NCI-H748 (cell line): Measurements from ENCODE around the gene ST3GAL5.
A peak's percentile ranks its signal among the peaks of the same experiment; 100 is the strongest.
"Not testable (repeated sequence)": the region's sequence is repeated elsewhere in the genome, so short reads cannot be mapped to it uniquely, and the experiment has no call there.

Experiments
- DNase-seq: peaks from one replicate; lab custom pipeline; 2025; ENCODE audit not compliant: unreplicated experiment; lab: John Stamatoyannopoulos, UW

Gene ST3GAL5

DNA sequence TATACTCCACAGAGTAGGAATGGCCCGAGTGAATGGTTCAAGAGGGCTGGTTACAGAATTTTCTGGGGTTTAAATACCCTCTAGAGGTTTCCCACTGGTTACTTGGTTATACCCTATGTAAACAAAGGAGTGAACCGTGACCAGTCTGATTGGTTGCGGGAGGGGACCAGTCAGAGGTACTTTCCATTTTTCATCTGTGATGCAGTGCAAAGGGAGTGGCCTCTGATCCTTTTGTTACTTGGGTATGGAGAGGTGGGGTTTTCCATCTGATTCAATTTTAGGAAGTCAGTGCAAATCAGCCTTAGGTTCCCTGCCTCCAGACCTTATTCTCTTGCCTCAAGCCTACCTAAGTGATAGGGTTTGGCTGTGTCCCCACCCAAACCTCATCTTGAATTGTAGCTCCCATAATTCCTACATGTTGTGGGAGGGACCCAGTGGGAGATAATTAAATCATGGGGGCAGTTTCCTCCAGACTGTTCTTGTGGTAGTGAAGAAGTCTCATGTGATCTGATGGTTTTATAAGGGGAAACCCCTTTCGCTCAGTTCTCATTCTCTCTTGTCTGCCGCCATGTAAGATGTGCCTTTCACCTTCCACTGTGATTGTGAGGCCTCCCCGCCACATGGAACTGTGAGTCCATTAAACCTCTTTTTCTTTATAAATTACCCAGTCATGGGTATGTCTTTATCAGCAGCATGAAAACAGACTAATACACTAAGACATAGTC, 5.9 kb upstream of the ST3GAL5 start:
- DNase-seq: not testable (repeated sequence)

DNA sequence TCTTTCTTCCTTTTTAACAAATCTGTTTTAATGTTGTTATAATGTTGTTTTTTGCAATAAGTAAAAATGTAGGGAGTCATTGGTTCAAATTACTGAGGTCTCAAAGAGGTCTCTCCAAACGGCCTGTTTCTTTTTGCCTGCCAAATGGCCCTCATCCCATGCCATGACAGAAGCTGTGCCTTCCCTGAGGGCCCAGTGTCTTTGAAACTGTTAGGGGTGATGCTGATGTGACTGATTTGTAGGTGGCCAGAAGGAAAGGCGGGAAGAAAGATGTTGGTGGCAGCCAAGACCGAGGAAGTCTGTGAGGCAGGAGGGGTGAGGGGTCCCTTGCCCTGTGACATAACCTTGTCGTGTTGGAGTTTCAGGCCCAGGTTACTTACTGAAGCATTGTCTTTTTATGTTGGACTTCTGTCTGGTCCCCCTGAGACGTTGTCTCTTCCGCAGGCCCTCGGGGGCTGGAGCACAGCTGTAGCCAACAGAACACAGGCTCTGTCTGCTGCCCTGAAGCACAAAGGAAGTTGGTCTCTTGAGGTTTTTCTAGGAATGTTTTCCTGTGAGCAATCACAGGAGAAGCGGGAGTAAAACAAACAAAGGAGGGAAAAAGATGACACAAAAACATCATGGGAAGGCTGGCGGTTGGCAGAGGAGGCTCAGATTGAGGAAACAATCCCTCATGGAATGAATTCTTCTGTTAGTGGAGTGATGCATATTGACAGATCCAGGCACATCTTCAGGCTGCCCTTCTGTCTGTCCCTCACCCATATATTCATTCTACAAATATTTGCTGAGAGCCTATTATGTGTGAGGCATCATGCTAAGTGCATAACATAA, 4.9 kb upstream of the ST3GAL5 start:
- DNase-seq: no peak

DNA sequence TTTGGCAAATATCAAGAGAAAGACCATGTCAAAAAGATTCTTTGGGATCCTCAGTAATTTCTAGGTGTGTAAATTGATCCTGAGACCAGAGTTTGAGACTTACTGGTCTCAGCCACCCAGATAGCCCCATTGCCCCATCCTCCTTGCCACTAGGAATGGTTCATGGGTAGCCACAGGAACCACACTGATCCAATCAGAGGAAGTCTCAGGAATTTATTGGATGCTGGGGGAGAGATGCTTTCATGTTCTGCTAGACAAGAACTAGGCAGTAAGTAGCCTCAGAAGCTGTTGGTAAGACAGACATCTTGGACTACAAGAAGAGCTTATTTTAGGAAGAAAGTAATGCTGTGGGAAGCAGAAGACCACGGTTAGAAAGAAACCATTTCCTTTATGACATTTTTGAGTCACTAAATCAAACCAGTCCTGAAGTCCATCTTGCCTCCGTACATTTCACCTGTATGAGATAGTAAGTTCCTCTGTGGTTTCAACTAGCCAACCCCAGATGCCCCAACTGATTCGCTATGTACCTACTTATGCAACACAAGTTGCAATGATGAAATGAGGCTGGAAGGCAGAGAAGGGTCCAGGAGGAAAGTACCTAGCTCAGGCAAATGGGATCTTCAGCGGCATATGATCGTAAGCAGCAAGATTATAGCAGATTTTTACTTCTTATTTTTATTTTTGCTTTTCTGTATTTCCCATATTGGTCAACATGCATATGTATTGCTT, 3.6 kb upstream of the ST3GAL5 start:
- no peak for DNase-seq

DNA sequence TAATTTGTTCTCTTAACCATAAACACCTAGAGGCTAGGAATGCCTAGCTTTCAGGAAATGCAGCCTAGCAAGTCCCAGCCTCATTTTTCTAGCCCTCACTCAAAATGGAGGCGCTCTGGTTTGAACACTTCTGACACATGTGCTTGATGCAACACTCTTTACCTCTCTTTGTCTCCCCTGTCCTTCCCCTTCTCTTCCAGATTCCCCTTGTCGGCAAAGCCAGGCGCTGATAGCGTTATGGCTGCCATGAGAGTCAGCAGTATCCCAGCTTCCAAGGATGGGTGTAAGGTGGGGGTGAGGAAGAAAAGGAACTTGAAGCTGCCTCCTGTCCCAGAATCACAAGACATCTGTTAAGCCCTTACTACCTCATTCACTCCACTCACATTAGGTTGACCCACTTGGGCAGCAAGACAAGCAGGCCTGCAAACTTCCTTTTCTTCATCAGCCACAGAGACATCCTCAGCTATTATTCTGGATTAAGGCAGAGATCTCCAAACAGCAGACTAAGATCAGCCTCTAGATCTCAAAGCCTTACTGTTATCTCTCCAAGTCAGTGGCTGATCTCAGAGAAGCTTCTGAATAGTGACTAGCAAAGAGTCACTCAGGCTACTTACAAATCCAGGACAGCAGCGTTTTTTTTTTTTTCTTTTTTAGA, 1.9 kb upstream of the ST3GAL5 start:
- DNase-seq: no peak

DNA sequence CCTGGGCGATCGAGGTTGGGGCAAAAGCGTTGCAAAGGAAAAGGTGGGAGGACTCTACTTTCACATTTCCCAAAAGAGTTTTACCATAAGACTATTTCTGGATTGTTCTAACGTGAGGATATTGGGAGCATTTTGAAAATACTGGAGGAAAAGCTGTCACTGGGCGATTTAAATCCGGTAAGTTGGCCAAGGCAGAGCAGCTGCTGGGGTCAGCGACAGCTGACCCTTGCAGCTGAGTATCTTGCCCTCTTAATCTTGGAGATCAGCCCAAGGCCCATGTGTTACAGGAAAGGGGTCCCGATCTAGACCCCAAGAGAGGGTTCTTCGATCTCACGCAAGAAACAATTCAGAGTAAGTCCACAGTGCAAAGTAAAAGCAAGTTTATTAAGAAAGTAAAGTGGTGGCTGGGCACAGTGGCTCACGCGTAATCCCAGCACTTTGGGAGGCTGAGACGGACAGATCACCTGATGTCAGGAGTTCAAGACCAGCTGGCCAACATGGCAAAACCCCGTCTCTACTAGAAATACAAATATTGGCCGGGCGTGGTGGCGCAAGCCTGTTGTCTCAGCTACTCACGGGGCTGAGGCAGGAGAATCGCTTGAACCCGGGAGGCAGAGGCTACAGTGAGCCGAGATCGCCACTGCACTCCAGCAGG, 964 bp upstream of the ST3GAL5 start:
- DNase-seq: peak; percentile 1

DNA sequence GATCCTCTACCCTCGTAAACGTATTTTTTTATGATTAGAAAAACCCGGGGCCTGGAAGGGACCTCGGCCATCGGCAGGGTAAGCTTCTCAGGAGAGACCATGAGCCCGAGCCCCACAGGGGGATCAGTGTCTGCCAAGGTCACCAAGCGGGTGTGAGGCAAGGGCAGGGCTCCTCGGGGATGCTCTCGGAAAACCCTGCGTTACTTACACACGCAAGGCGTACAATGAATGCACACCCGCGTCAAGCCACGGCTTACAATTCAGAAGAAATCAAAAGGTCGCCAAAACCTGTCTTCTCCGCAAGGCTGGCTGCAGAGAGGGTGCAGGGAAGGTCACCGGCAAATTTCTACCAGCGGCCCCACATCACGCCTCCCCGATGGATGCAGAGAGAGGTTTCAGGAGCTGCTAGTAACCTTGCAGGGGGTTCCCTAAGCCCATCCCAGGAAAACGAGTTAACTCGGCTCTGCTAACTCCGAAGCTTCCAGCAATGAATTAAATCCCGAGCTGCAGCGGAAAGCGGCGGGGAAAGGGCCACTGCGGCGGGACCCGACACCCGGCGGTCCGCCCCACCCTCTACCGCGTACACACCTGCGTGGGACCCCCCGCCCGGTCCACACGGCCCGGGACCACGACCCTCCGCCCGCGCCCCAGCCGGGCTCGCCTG, 638 bp downstream of the ST3GAL5 start:
- DNase-seq: peak; percentile 53

DNA sequence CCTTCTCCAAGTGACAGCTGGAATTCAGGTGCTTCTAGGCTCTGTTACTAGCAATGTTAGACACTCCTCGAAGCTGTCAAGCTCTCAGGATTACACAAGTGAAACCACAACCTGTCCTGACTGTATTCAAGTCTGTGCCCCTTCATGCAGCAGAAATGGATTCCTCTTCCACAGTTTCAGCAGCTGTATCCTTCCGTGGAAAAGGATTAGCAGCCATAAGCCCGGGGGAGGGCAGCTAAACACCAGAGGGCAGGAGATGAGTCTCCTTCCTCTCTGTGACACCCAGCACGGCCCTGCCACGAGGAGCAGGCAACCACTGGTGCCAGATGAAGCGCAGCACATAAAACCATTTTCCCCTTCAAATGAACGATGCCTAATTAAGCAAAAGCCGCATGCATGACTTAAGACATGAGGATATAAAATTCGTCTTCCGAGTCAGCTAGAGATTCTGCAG, 1.2 kb downstream of the ST3GAL5 start:
- peak; percentile 22 for DNase-seq

DNA sequence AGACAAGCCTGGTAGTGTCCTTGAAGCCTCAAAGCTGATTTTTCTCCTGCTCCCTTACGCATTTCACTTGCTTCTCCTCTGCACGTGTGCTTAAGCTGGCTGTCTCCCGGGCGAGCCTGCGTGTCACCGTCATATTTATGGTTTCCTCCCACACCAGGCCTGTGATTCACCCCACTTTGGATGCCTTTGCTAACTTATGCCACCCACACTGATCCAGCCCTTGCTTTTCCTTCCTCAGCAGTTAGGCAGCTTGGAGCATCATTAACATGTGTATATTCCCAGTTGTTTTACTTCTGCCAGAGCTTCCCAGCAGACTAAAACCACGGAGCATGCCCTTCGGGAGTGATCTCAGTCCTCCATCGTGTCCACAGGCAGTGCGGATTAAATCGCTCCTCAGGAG, 2.2 kb downstream of the ST3GAL5 start:
- no peak for DNase-seq

DNA sequence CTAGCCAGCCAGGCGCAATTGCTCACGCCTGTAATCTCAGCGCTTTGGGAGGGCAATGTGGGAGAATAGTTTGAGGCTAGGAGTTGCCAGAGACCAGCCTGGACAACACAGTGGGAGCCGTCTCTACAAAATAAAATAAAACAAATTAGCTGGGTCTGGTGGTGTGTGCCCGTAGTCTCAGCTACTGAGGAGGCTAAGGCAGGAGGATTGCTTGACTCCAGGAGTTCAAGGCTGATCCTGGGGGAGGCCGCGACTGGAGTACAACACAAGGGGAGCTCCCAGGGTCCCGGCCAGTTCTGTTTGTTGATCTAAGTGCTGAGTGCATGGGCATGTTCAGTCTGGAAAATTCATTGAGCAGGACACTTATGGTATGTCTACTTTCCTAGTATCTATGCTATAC, 2.6 kb downstream of the ST3GAL5 start:
- no peak for DNase-seq

DNA sequence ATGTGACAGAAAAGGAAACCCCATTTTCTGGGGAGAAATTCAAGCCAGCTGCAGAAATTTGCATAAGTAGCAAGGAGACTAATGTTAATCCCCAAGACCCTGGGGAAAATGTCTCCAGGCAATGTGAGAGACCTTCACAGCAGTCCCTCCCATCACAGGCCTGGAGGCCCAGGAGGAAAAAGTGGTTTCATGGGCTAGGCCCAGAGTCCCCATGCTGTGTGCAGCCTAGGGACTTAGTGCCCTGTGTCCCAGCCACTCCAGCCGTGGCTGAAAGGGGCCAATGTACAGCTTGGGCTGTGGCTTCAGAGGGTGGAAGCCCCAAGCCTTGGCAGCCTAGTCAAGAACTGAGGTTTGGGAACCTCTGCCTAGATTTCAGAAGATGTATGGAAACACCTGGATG, 7.0 kb downstream of the ST3GAL5 start:
- DNase-seq: not testable (repeated sequence)

DNA sequence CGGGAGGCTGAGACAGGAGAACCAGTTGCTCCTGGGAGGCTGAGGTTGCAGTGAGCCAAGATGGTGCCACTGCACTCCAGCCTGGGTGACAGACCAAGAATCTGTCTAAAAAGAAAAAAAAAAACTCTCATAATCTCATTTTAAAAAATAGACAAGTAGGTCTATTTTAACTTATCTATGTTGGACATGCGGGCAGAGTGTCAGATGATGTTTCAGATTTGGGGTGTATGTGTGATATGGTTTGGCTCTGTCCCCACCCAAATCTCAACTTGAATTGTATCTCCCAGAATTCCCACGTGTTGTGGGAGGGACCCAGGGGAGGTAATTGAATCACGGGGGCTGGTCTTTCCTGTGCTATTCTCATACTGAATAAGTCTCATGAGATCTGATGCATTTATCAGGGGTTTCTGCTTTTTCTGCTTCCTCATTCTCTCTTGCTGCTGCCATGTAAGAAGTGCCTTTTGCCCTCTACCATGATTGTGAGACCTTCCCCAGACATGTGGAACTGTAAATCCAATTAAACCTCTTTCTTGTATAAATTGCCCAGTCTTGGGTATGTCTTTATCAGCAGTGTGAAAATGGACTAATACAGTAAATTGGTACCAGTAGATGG, 8.0 kb downstream of the ST3GAL5 start:
- not testable (repeated sequence) for DNase-seq

DNA sequence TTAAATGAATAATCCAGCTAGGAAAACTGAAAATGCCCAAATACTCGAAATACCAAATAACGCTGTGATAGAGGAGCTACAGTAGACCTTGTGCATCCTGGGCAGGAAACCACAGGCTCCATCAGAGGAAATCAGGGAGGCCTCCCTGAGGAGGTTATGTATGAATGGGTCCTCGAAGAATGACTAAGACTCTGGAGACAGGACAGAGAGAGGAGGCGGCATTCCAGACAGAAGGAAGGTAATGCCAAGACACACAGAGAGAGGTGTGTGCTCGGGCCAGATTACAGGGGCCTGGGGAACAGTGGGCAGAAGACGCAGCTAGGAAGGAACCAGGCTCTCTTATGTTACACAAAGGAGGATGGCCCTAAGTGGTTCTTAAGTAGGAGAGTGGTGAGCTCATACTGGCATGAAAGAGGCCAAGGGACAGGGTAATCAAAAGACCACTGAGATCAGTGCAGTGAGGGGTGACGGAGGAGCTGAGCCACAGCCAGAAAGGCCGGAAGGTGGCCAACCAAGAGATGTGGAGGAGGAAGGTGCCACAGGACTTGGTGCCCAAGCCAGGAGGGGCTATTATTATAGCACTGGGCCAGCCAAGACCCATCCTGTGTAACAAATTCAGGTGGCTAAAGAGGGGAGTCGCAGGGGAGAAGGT, 9.9 kb downstream of the ST3GAL5 start:
- no peak for DNase-seq

DNA sequence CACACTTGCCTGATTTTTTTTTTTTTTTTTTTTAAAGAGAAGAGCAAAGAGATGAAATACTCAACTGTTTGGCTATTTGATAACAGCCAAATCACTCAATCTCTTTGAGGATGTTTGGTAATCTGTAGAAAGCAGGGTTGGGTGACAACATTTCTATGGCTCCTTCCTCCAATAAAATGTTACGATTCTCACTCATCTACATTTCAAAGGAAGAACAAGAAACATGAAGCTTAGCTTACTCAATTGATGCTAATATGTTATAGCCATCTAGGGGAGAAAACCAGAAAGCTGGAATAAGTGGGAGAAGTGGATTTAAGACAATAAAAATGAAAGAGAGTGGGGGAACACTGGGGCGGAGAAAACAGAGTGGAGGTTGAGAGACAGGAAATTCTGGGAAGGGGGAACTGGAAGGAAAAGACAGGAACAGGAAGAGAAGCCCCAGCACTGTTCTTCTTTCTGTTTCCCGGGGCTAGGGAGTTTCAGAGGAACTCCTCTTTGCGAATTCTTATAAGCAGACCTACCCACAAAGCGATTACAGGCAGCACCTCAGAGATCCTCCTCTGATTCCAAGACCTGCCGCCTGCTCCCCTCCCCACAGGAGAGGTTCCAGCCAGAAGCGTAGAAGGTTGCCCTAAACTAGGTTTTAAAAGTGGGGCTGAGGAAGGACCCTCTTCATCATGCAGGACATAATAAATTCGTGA, 13.3 kb downstream of the ST3GAL5 start:
- no peak for DNase-seq

DNA sequence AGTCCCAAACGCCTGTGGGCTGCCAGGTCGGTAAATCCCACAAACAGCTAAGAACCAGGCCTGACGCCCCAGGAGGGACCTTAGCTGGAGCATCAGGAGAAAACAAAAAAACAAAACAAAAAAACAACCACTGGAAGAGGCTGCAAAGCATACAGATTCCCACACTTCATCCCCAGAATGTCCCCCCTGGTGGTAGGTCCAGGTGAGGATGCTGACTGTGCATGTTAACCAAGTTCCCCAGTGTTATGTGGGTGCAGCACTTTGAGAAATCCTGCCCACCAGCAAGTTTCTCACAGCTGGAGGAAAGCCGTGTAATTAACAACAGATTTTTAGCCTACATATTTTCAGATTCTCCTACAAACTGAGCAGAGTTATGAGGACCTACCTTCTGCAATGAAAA, 15.1 kb downstream of the ST3GAL5 start:
- DNase-seq: no peak

DNA sequence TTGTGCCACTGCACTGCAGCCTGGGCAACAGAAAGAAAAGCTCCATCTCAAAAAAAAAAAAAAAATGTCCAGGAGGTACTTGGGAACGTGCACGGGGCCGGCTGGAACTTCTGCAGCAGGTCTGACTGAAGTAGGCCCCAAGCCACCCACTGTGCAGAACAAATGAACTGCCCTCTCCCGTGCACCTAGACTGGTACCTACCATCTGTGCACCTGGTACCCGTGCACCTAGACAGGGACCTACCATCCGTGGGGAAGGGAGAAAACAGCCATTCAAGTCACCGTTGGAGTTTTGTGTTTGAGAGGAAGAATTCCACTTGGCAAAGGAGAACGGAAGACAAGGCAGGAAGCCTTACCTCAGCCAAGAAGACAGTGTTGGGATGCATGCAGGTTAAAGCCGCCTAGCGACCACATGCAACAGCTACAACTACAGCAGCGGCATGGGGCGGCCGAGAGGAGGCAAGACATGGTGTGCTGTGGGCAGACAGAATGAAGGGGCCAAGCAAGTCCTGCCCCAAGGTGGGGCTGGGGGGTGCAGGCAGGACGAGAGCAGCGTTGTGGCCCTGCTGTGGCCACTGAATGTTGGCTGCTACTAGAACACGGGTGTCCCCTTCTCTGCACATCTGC, 16.1 kb downstream of the ST3GAL5 start:
- DNase-seq: no peak

DNA sequence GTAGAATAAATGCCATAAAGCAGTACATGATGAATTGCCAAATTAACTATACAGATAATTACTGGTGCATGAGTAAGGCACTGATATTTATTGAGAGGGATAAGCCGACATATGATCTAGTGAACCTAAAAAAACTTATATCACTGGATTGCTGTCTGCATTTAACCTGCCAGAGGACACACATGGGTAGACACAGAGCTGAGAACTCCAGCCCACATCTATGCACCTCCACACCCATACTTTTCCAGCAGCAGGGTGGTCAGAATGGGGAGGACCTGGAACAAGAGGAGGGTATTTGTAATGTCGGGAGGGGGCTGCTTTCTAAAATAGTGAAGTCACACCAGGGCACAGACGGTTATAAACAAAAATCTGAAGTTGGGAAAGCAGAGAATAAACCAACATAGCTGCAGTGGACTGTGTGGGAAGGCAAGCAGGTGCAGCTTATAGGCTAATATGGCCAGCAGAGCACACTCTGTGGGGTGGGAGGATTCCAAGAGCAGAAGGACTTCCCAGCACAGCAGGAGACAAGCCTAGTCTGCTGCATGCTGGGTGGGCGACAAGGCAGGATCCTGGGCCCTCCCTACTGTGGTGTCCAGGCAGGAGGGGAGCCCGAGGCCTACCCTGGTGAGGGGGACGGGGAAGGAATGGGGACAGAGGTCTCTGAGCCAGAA, 17.2 kb downstream of the ST3GAL5 start:
- no peak for DNase-seq

DNA sequence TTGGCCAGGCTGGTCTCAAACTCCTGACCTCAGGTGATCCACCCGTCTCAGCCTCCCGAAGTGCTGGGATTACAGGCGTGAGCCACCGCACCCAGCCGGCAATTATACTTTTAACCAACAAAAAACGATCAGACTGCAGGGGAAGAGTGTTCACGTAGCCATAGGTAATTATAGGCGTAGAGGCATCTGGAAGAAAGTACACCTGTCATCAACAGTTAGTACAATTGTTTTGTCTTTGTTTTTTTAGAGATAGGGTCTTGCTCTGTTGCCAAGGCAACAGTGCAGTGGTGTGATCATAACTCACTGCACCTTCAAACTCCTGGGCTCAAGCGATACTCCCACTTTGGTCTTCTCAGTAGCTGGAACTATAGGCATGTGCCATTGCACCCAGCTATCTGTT, 20.0 kb downstream of the ST3GAL5 start:
- DNase-seq: peak; percentile 25
